ENCODE data around the gene KRTAP4-1.
A peak's percentile ranks its signal among the peaks of the same experiment; 100 is the strongest.

Gene KRTAP4-1

GRCh38 chr17:41178843-41179616, 5.7 kb downstream of the KRTAP4-1 start:
- Histone ChIP-seq H3K23ac (ENCODE audit: low read length in 2 of 2) (no peak overlapping the region), H3K18ac (ENCODE audit: low read depth in 1 of 2, low read length in 2 of 2) (no peak overlapping the region), H3K27ac (ENCODE audit: low read length, poor library complexity, severe bottlenecking) (peak overlapping the region; percentile 44), H3K4ac (ENCODE audit: low read depth in 1 of 2, low read length in 2 of 2) (no peak overlapping the region), H3K9ac (ENCODE audit: low read length) (peak overlapping the region; percentile 83), H3K4me1 (ENCODE audit: control insufficient read depth, insufficient read depth, low read depth, low read length) (peaks cover 4% of the 10 kb centered on the region), H3K4me2 (ENCODE audit: low read length, poor library complexity, severe bottlenecking) (no peak overlapping the region), H3K9me3 (ENCODE audit: control insufficient read depth, low read length) (no peaks in the 10 kb centered on the region), H3K36me3 (ENCODE audit: control insufficient read depth in 1 of 2, insufficient read depth in 2 of 2, low read depth in 1 of 2, low read length in 2 of 2) (no peaks in the 10 kb centered on the region), H2AFZ (ENCODE audit: low read depth, low read length) (no peak overlapping the region), H2AK5ac (ENCODE audit: low read length, severe bottlenecking) (no peak overlapping the region), H2BK120ac (ENCODE audit: low read depth, low read length) (no peak overlapping the region), H2BK12ac (ENCODE audit: low read length in 2 of 2) (no peak overlapping the region), H3K79me1 (replicated peaks; ENCODE audit: low read length, poor library complexity, severe bottlenecking) (no peaks in the 10 kb centered on the region), H3K4me3 (ENCODE audit: insufficient read depth in 1 of 2, low read depth in 1 of 2, low read length in 2 of 2) (no peak overlapping the region), H4K91ac (ENCODE audit: low read length) (no peak overlapping the region), H3K27me3 (ENCODE audit: control insufficient read depth in 1 of 2, insufficient read depth in 1 of 2, low read length in 2 of 2) (no peaks in the 10 kb centered on the region), H2BK5ac (ENCODE audit: low read depth, low read length, poor library complexity, severe bottlenecking) (no peak overlapping the region), H4K8ac (ENCODE audit: low read length) (no peak overlapping the region), H3K14ac (ENCODE audit: low read length in 2 of 2) (no peak overlapping the region), H2BK15ac (ENCODE audit: low read depth, poor library complexity, severe bottlenecking) (no peak overlapping the region)
- DNase-seq, result no peak
- WGBS, result 86% methylated on average over 1 of the region's 1 CpG

- WGBS, result 71% methylated on average over 1 of the region's 3 CpGs
- Histone ChIP-seq H3K36me3 (ENCODE audit: control insufficient read depth in 1 of 2, insufficient read depth in 2 of 2, low read depth in 1 of 2, low read length in 2 of 2) (no peaks in the 10 kb centered on the region), H2AK5ac (ENCODE audit: low read length, severe bottlenecking) (no peak overlapping the region), H4K8ac (ENCODE audit: low read length) (no peak overlapping the region), H3K27ac (ENCODE audit: low read length, poor library complexity, severe bottlenecking) (no peak overlapping the region), H2BK120ac (ENCODE audit: low read depth, low read length) (no peak overlapping the region), H3K18ac (ENCODE audit: low read depth in 1 of 2, low read length in 2 of 2) (no peak overlapping the region), H3K79me1 (replicated peaks; ENCODE audit: low read length, poor library complexity, severe bottlenecking) (no peaks in the 10 kb centered on the region), H3K4me1 (ENCODE audit: control insufficient read depth, insufficient read depth, low read depth, low read length) (peaks cover 4% of the 10 kb centered on the region), H3K4me2 (ENCODE audit: low read length, poor library complexity, severe bottlenecking) (no peak overlapping the region), H3K9ac (ENCODE audit: low read length) (peak overlapping the region; percentile 83), H3K4ac (ENCODE audit: low read depth in 1 of 2, low read length in 2 of 2) (no peak overlapping the region), H3K4me3 (ENCODE audit: insufficient read depth in 1 of 2, low read depth in 1 of 2, low read length in 2 of 2) (no peak overlapping the region), H3K27me3 (ENCODE audit: control insufficient read depth in 1 of 2, insufficient read depth in 1 of 2, low read length in 2 of 2) (no peaks in the 10 kb centered on the region), H3K14ac (ENCODE audit: low read length in 2 of 2) (no peak overlapping the region), H3K23ac (ENCODE audit: low read length in 2 of 2) (no peak overlapping the region), H2BK5ac (ENCODE audit: low read depth, low read length, poor library complexity, severe bottlenecking) (no peak overlapping the region), H3K9me3 (ENCODE audit: control insufficient read depth, low read length) (no peaks in the 10 kb centered on the region), H2BK15ac (ENCODE audit: low read depth, poor library complexity, severe bottlenecking) (no peak overlapping the region), H2BK12ac (ENCODE audit: low read length in 2 of 2) (no peak overlapping the region), H4K91ac (ENCODE audit: low read length) (no peak overlapping the region), H2AFZ (ENCODE audit: low read depth, low read length) (no peak overlapping the region)
- peak; percentile 5 for DNase-seq
Observed at GRCh38 chr17:41178341-41178740, 6.4 kb downstream of the KRTAP4-1 start.

GRCh38 chr17:41177727-41178271, 6.9 kb downstream of the KRTAP4-1 start, which contains the start of gene KRTAP4-2:
Gene KRTAP4-2, minus strand, starts transcription at chr17:41178221. Its CDS starts 57 bp downstream, at chr17:41178164.
- H2BK120ac ChIP-seq (ENCODE audit: low read depth, low read length), result no peak within 1 kb of the TSS
- 89% methylated on average over 6 of the region's 7 CpGs for WGBS
- no peak within 1 kb of the TSS for H3K23ac ChIP-seq (ENCODE audit: low read length in 2 of 2)
- no peak within 1 kb of the TSS for H3K18ac ChIP-seq (ENCODE audit: low read depth in 1 of 2, low read length in 2 of 2)
- peak within 1 kb of the TSS; percentile 83 for H3K9ac ChIP-seq (ENCODE audit: low read length)
- no peaks in the 10 kb centered on the region for H3K79me1 ChIP-seq (replicated peaks; ENCODE audit: low read length, poor library complexity, severe bottlenecking)
- H4K8ac ChIP-seq (ENCODE audit: low read length), result no peak within 1 kb of the TSS
- H3K14ac ChIP-seq (ENCODE audit: low read length in 2 of 2), result peak within 1 kb of the TSS in 1 of 2 experiments; percentile 41
- no peak within 1 kb of the TSS for H2AK5ac ChIP-seq (ENCODE audit: low read length, severe bottlenecking)
- H3K4me2 ChIP-seq (ENCODE audit: low read length, poor library complexity, severe bottlenecking), result no peak within 1 kb of the TSS
- DNase-seq, result no peak
- no peaks in the 10 kb centered on the region for H3K9me3 ChIP-seq (ENCODE audit: control insufficient read depth, low read length)
- no peak within 1 kb of the TSS for H2BK5ac ChIP-seq (ENCODE audit: low read depth, low read length, poor library complexity, severe bottlenecking)
- H4K91ac ChIP-seq (ENCODE audit: low read length), result no peak within 1 kb of the TSS
- no peaks in the 10 kb centered on the region for H3K36me3 ChIP-seq (ENCODE audit: control insufficient read depth in 1 of 2, insufficient read depth in 2 of 2, low read depth in 1 of 2, low read length in 2 of 2)
- H3K27ac ChIP-seq (ENCODE audit: low read length, poor library complexity, severe bottlenecking), result peak within 1 kb of the TSS; percentile 8
- no peak within 1 kb of the TSS for H2BK12ac ChIP-seq (ENCODE audit: low read length in 2 of 2)
- H2BK15ac ChIP-seq (ENCODE audit: low read depth, poor library complexity, severe bottlenecking), result no peak within 1 kb of the TSS
- no peaks in the 10 kb centered on the region for H3K27me3 ChIP-seq (ENCODE audit: control insufficient read depth in 1 of 2, insufficient read depth in 1 of 2, low read length in 2 of 2)
- no peak within 1 kb of the TSS for H3K4ac ChIP-seq (ENCODE audit: low read depth in 1 of 2, low read length in 2 of 2)
- H2AFZ ChIP-seq (ENCODE audit: low read depth, low read length), result no peak within 1 kb of the TSS
- no peak within 1 kb of the TSS for H3K4me3 ChIP-seq (ENCODE audit: insufficient read depth in 1 of 2, low read depth in 1 of 2, low read length in 2 of 2)
- peaks cover 4% of the 10 kb centered on the region for H3K4me1 ChIP-seq (ENCODE audit: control insufficient read depth, insufficient read depth, low read depth, low read length)

GRCh38 chr17:41176744-41177387, 7.8 kb downstream of the KRTAP4-1 start:
- no peak for DNase-seq
- H3K4ac ChIP-seq (ENCODE audit: low read depth in 1 of 2, low read length in 2 of 2), result no peak overlapping the region
- no peak overlapping the region for H2BK5ac ChIP-seq (ENCODE audit: low read depth, low read length, poor library complexity, severe bottlenecking)
- no peak overlapping the region for H3K23ac ChIP-seq (ENCODE audit: low read length in 2 of 2)
- no peak overlapping the region for H2BK120ac ChIP-seq (ENCODE audit: low read depth, low read length)
- no peaks in the 10 kb centered on the region for H3K36me3 ChIP-seq (ENCODE audit: control insufficient read depth in 1 of 2, insufficient read depth in 2 of 2, low read depth in 1 of 2, low read length in 2 of 2)
- no peak overlapping the region for H3K27ac ChIP-seq (ENCODE audit: low read length, poor library complexity, severe bottlenecking)
- no peaks in the 10 kb centered on the region for H3K79me1 ChIP-seq (replicated peaks; ENCODE audit: low read length, poor library complexity, severe bottlenecking)
- H3K27me3 ChIP-seq (ENCODE audit: control insufficient read depth in 1 of 2, insufficient read depth in 1 of 2, low read length in 2 of 2), result no peaks in the 10 kb centered on the region
- no peak overlapping the region for H3K9ac ChIP-seq (ENCODE audit: low read length)
- H3K18ac ChIP-seq (ENCODE audit: low read depth in 1 of 2, low read length in 2 of 2), result no peak overlapping the region
- H2BK15ac ChIP-seq (ENCODE audit: low read depth, poor library complexity, severe bottlenecking), result no peak overlapping the region
- H3K9me3 ChIP-seq (ENCODE audit: control insufficient read depth, low read length), result no peaks in the 10 kb centered on the region
- H2BK12ac ChIP-seq (ENCODE audit: low read length in 2 of 2), result no peak overlapping the region
- H3K4me2 ChIP-seq (ENCODE audit: low read length, poor library complexity, severe bottlenecking), result no peak overlapping the region
- no peak overlapping the region for H3K14ac ChIP-seq (ENCODE audit: low read length in 2 of 2)
- no peak overlapping the region for H2AK5ac ChIP-seq (ENCODE audit: low read length, severe bottlenecking)
- peaks cover 4% of the 10 kb centered on the region for H3K4me1 ChIP-seq (ENCODE audit: control insufficient read depth, insufficient read depth, low read depth, low read length)
- H4K91ac ChIP-seq (ENCODE audit: low read length), result no peak overlapping the region
- no peak overlapping the region for H4K8ac ChIP-seq (ENCODE audit: low read length)
- no peak overlapping the region for H2AFZ ChIP-seq (ENCODE audit: low read depth, low read length)
- H3K4me3 ChIP-seq (ENCODE audit: insufficient read depth in 1 of 2, low read depth in 1 of 2, low read length in 2 of 2), result no peak overlapping the region
- 84% methylated on average over 2 of the region's 3 CpGs for WGBS
